ENCODE measurements around the gene SWAP70. TPM values are rescaled to one million over a fixed set of nuclear protein-coding genes. Genes with fewer than 3 reads are reported as not detected.

The SWAP70 gene
- total RNA-seq, 1 experiment from 2014 or later: 21.1 TPM

DNA sequence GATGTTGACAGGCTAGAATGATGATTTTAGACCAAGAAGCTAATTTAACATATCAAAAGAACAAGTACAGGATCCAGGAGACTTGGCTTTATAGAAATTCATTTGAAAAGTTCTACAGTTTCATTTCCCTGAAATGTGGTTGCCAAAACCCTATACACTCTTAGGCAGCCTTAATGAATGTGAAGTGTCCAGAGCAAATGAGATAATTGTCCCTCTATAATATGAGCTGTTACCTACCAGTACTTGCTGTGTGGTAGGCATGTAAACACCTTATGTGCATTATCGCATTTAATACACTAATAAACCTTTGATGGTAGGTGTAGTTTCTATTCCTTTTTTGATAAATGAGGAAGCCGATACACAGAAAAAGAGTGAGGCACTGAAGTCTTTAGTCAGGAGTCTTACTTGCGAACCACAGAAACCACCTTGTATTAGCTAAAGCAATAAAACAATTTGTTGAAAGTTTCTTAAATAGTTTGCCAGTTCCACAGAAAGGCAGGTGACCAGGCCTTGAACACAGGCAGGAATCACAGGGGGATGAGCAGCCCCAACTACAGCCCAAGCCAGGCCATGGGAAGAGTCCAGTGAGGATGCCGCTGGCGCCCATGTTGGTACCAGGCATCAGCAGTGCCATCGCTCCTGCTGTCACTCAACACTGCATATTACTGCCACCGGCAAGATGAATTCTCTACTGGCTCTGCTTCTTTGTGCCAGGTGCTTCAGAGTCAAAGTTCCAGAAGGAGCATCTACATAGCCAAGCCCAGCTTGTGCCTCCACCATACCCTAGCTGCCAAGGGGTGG lies 81.7 kb downstream of the SWAP70 start:
- TF ChIP-seq CTCF (conservative IDR thresholded peaks at IDR 0.05; ENCODE audit: low read depth, low read length) (no peak), EZH2 (IDR thresholded peaks at IDR 0.05; ENCODE audit: borderline replicate concordance, low read depth, low read length, poor library complexity, severe bottlenecking) (no peak)
- no peaks in the 10 kb centered on the region for H3K9me3 ChIP-seq (ENCODE audit: low read depth, low read length, poor library complexity, severe bottlenecking)
- intact Hi-C loops (cut with micrococcal nuclease; ENCODE audit: unreplicated experiment): loop anchor here (10.0 kb wide), 1 partner anchor 211 kb away; no protein-coding TSS in a partner anchor
- DNase-seq (ENCODE audit: low spot score): no peak
- H3K36me3 ChIP-seq (ENCODE audit: insufficient read depth, low read length, poor library complexity, severe bottlenecking): peaks cover 4% of the 10 kb centered on the region
- no peak overlapping the region for H3K27ac ChIP-seq (ENCODE audit: low read depth, low read length, poor library complexity, severe bottlenecking)
- H3K4me1 ChIP-seq (ENCODE audit: insufficient read depth, low read length, poor library complexity, severe bottlenecking): peaks cover 18% of the 10 kb centered on the region
- BruUV-seq (replicated peaks): no TSS peak
- POLR2A ChIA-PET (ENCODE audit: low non-redundant PET): no interaction called here
- CTCF ChIA-PET: no interaction called here
- H3K27me3 ChIP-seq (replicated peaks; ENCODE audit: insufficient read depth, low read depth, low read length, poor library complexity): no peaks in the 10 kb centered on the region
- H3K4me3 ChIP-seq (ENCODE audit: low read depth, low read length, poor library complexity, severe bottlenecking): no peak overlapping the region

- ChIA-PET POLR2A (ENCODE audit: low non-redundant PET) (interaction anchor here (0.5 kb wide), 1 partner anchor 164 kb away, joined by 3 read pairs; no protein-coding TSS in a partner anchor), CTCF (interaction anchor here (1.7 to 2.0 kb wide), 2 partner anchors 134 to 212 kb away, joined by 6 to 14 read pairs; no protein-coding TSS in a partner anchor)
- no TSS peak for BruUV-seq (replicated peaks)
- no peaks in the 10 kb centered on the region for H3K9me3 ChIP-seq (ENCODE audit: low read depth, low read length, poor library complexity, severe bottlenecking)
- no peak overlapping the region for H3K4me3 ChIP-seq (ENCODE audit: low read depth, low read length, poor library complexity, severe bottlenecking)
- peaks cover 18% of the 10 kb centered on the region for H3K4me1 ChIP-seq (ENCODE audit: insufficient read depth, low read length, poor library complexity, severe bottlenecking)
- intact Hi-C loops (cut with micrococcal nuclease; ENCODE audit: unreplicated experiment): loop anchor here (10.0 kb wide), 1 partner anchor 212 kb away; no protein-coding TSS in a partner anchor
- TF ChIP-seq EZH2 (IDR thresholded peaks at IDR 0.05; ENCODE audit: borderline replicate concordance, low read depth, low read length, poor library complexity, severe bottlenecking) (no peak), CTCF (conservative IDR thresholded peaks at IDR 0.05; ENCODE audit: low read depth, low read length) (no peak)
- peaks cover 4% of the 10 kb centered on the region for H3K36me3 ChIP-seq (ENCODE audit: insufficient read depth, low read length, poor library complexity, severe bottlenecking)
- H3K27ac ChIP-seq (ENCODE audit: low read depth, low read length, poor library complexity, severe bottlenecking): peak overlapping the region; percentile 69
- DNase-seq (ENCODE audit: low spot score): no peak
- no peaks in the 10 kb centered on the region for H3K27me3 ChIP-seq (replicated peaks; ENCODE audit: insufficient read depth, low read depth, low read length, poor library complexity)
Measured at GRCh38 chr11:9747229-9747628, 83.4 kb downstream of the SWAP70 start.

DNA sequence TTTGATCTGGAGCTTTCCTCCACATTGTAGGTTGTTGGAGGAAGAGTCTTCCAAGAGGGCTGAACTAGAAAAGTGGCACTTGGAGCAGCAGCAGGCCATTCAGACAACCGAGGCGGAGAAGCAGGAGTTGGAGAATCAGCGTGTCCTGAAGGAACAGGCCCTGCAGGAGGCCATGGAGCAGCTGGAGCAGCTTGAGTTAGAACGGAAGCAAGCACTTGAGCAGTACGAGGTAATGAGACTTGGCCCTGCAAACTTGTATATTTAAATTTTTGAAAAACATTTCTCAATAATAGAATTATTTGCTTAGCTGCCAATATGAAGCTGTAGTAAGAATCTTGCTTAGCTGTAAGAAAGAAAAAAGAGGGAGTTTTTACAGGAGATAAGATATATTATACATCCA lies 84.0 kb downstream of the SWAP70 start:
- Histone ChIP-seq H3K27ac (ENCODE audit: low read depth, low read length, poor library complexity, severe bottlenecking) (peak overlapping the region; percentile 69), H3K4me1 (ENCODE audit: insufficient read depth, low read length, poor library complexity, severe bottlenecking) (peaks cover 18% of the 10 kb centered on the region), H3K4me3 (ENCODE audit: low read depth, low read length, poor library complexity, severe bottlenecking) (no peak overlapping the region), H3K36me3 (ENCODE audit: insufficient read depth, low read length, poor library complexity, severe bottlenecking) (peaks cover 4% of the 10 kb centered on the region), H3K9me3 (ENCODE audit: low read depth, low read length, poor library complexity, severe bottlenecking) (no peaks in the 10 kb centered on the region), H3K27me3 (replicated peaks; ENCODE audit: insufficient read depth, low read depth, low read length, poor library complexity) (no peaks in the 10 kb centered on the region)
- no peak for TF ChIP-seq EZH2 (IDR thresholded peaks at IDR 0.05; ENCODE audit: borderline replicate concordance, low read depth, low read length, poor library complexity, severe bottlenecking)
- no peak for TF ChIP-seq CTCF (conservative IDR thresholded peaks at IDR 0.05; ENCODE audit: low read depth, low read length)
- DNase-seq (ENCODE audit: low spot score): peak; percentile 81
- CTCF ChIA-PET: interaction anchor here (0.8 to 2.0 kb wide), 6 partner anchors 31 to 241 kb away, joined by 3 to 14 read pairs (median 4); no protein-coding TSS in a partner anchor
- no TSS peak for BruUV-seq (replicated peaks)
- POLR2A ChIA-PET (ENCODE audit: low non-redundant PET): interaction anchor here (0.6 kb wide), 1 partner anchor 383 kb away, joined by 3 read pairs; no protein-coding TSS in a partner anchor
- intact Hi-C loops (cut with micrococcal nuclease; ENCODE audit: unreplicated experiment): loop anchor here (1.0 to 10.0 kb wide), 2 partner anchors 135 to 213 kb away; no protein-coding TSS in a partner anchor
